Astrocyte (in vitro differentiated cells and primary cell): Measurements from ENCODE around the gene NRP1. TPM values are rescaled to one million over a fixed set of nuclear protein-coding genes. Genes with fewer than 3 reads are reported as not detected.
A peak's percentile ranks its signal among the peaks of the same experiment; 100 is the strongest.

Experiments
- DNase-seq: peaks from one replicate; pipeline ENCODE4 v3.0.0-alpha.2; 2010; ENCODE audit warnings: low read depth
- FAIRE-seq: peaks from 2 replicates; lab custom pipeline; 2011; peaks lifted over from hg19 to GRCh38; lab: Jason Lieb, UNC
- H2AFZ ChIP-seq: 2 replicates; pipeline ENCODE4 v1.6.0; 2012; ENCODE audit warnings: low read depth, low read length, inconsistent platforms
- H3K27ac ChIP-seq: 2 replicates; pipeline ENCODE4 v1.5.1; 2011; ENCODE audit warnings: low read depth, low read length, inconsistent platforms
- H3K27me3 ChIP-seq: 2 replicates; pipeline ENCODE4 v1.6.0; 2011; ENCODE audit warnings: low read length, inconsistent platforms; ENCODE audit not compliant: insufficient read depth
- H3K36me3 ChIP-seq: 2 replicates; pipeline ENCODE4 v1.5.1; 2011; ENCODE audit warnings: low read length, inconsistent platforms; ENCODE audit not compliant: insufficient read depth
- H3K4me1 ChIP-seq: 2 replicates; pipeline ENCODE4 v1.5.1; 2011; ENCODE audit warnings: low read length, inconsistent platforms; ENCODE audit not compliant: insufficient read depth
- H3K4me2 ChIP-seq: 2 replicates; pipeline ENCODE4 v1.6.0; 2012; ENCODE audit warnings: low read length, inconsistent platforms
- H3K4me3 ChIP-seq: 2 replicates; pipeline ENCODE4 v1.5.1; 2011; ENCODE audit warnings: low read depth, mild to moderate bottlenecking, low read length, inconsistent platforms; ENCODE audit not compliant: insufficient read depth
- H3K79me2 ChIP-seq: 2 replicates; pipeline ENCODE4 v1.6.0; 2012; ENCODE audit warnings: mild to moderate bottlenecking, low read length, inconsistent platforms; ENCODE audit not compliant: insufficient read depth
- H3K9ac ChIP-seq: 2 replicates; pipeline ENCODE4 v1.6.0; 2012; ENCODE audit warnings: mild to moderate bottlenecking, low read length, inconsistent platforms
- H3K9me3 ChIP-seq: 2 replicates; pipeline ENCODE4 v1.5.1; 2012; ENCODE audit warnings: low read depth, mild to moderate bottlenecking, low read length, inconsistent platforms; ENCODE audit not compliant: insufficient read depth
- H4K20me1 ChIP-seq: 2 replicates; pipeline ENCODE4 v1.6.0; 2012; ENCODE audit warnings: low read length, inconsistent platforms; ENCODE audit not compliant: insufficient read depth
- H3K27ac Mint-ChIP-seq: one replicate; pipeline ENCODE4 v1.8.0; 2021; ENCODE audit warnings: mild to moderate bottlenecking, mixed read lengths; ENCODE audit not compliant: unreplicated experiment
- H3K27me3 Mint-ChIP-seq: one replicate; pipeline ENCODE4 v1.8.0; 2021; ENCODE audit warnings: low read depth, mixed read lengths; ENCODE audit not compliant: unreplicated experiment
- H3K36me3 Mint-ChIP-seq: one replicate; pipeline ENCODE4 v1.8.0; 2021; ENCODE audit warnings: low read depth, mixed read lengths; ENCODE audit not compliant: unreplicated experiment
- H3K4me1 Mint-ChIP-seq: one replicate; pipeline ENCODE4 v1.8.0; 2021; ENCODE audit warnings: low read depth, mixed read lengths; ENCODE audit not compliant: unreplicated experiment
- H3K4me3 Mint-ChIP-seq: one replicate; pipeline ENCODE4 v1.8.0; 2021; ENCODE audit warnings: mild to moderate bottlenecking, moderate library complexity, mixed read lengths; ENCODE audit not compliant: unreplicated experiment
- H3K9me3 Mint-ChIP-seq: one replicate; pipeline ENCODE4 v1.8.0; 2021; ENCODE audit warnings: mild to moderate bottlenecking, mixed read lengths; ENCODE audit not compliant: unreplicated experiment
- CTCF ChIP-seq: IDR thresholded peaks from 2 replicates; pipeline ENCODE4 v1.5.1; 2011; ENCODE audit warnings: low read depth, mild to moderate bottlenecking, inconsistent platforms, low read length, moderate library complexity; ENCODE audit not compliant: insufficient read depth
- EZH2 ChIP-seq: IDR thresholded peaks from 2 replicates; pipeline ENCODE4 v1.6.1; 2012; ENCODE audit warnings: mild to moderate bottlenecking, low read length, inconsistent platforms; ENCODE audit not compliant: insufficient read depth
- total RNA-seq: library from RNA; stranded (reverse); gene quantifications from 2 replicates; pipeline ENCODE4 v1.2.1, GENCODE V29; 2021

Gene NRP1
- total RNA-seq, 1 donor from 2014 or later: 59.4 TPM

GRCh38 chr10:33306701-33307519 is 27.6 kb downstream of the NRP1 start:
- Histone ChIP-seq H3K27me3 (no peaks in the 10 kb centered on the region), H2AFZ (no peak overlapping the region), H3K4me3 (no peak overlapping the region), H3K79me2 (peaks cover 94% of the 10 kb centered on the region), H3K9ac (peak overlapping the region; percentile 10), H3K27ac (peak overlapping the region; percentile 7), H4K20me1 (peaks cover 60% of the 10 kb centered on the region), H3K9me3 (no peaks in the 10 kb centered on the region), H3K4me2 (peak overlapping the region; percentile 3), H3K4me1 (peaks cover 3% of the 10 kb centered on the region), H3K36me3 (peaks cover 19% of the 10 kb centered on the region)
- FAIRE-seq (peak; percentile 9), DNase-seq (peak; percentile 35)
- Mint-ChIP-seq H3K4me1 (peaks cover 27% of the 10 kb centered on the region), H3K4me3 (no peak overlapping the region), H3K36me3 (peaks cover 17% of the 10 kb centered on the region), H3K27ac (peak overlapping the region; percentile 53), H3K9me3 (peaks cover 4% of the 10 kb centered on the region), H3K27me3 (no peaks in the 10 kb centered on the region)
- no peak for TF ChIP-seq CTCF
- TF ChIP-seq EZH2: no peak

GRCh38 chr10:33306126-33306525 is 28.3 kb downstream of the NRP1 start:
- Mint-ChIP-seq H3K9me3 (peaks cover 4% of the 10 kb centered on the region), H3K4me3 (no peak overlapping the region), H3K27ac (peak overlapping the region; percentile 78), H3K4me1 (peaks cover 27% of the 10 kb centered on the region), H3K36me3 (peaks cover 20% of the 10 kb centered on the region), H3K27me3 (no peaks in the 10 kb centered on the region)
- peaks cover 3% of the 10 kb centered on the region for H3K4me1 ChIP-seq
- H3K27me3 ChIP-seq: no peaks in the 10 kb centered on the region
- H3K9me3 ChIP-seq: no peaks in the 10 kb centered on the region
- peaks cover 61% of the 10 kb centered on the region for H4K20me1 ChIP-seq
- TF ChIP-seq CTCF: no peak
- TF ChIP-seq EZH2: no peak
- FAIRE-seq (no peak), DNase-seq (peak; percentile 58)
- no peak overlapping the region for H3K27ac ChIP-seq
- no peak overlapping the region for H3K4me3 ChIP-seq
- H3K9ac ChIP-seq: peak overlapping the region; percentile 10
- peaks cover 94% of the 10 kb centered on the region for H3K79me2 ChIP-seq
- no peak overlapping the region for H2AFZ ChIP-seq
- H3K4me2 ChIP-seq: no peak overlapping the region
- peaks cover 16% of the 10 kb centered on the region for H3K36me3 ChIP-seq
